PC-3 (cell line): ENCODE results near the gene PSMD1. TPM values are rescaled to one million over a fixed set of nuclear protein-coding genes. Genes with fewer than 3 reads are reported as not detected.

Source experiments
- ATAC-seq: fragments of 200-7000 bp; cut with Tn5 transposase; 2 replicates; pipeline ENCODE4 v1.9.1; 2020; ENCODE audit warnings: mild to moderate bottlenecking, moderate library complexity
- BruUV-seq: library from RNA; stranded (reverse); fragments of 400-500 nt; replicated peaks from 2 replicates; lab custom pipeline; 2021; lab: Mats Ljungman, UMichigan
- CTCF ChIA-PET: fragments of 300-600 bp; sonication (Branson Sonifier 250); formaldehyde crosslinking; loops from one replicate; lab custom pipeline; 2022; ENCODE audit warnings: antibody characterized with exemption; lab: Charles Lee
- POLR2A ChIA-PET: fragments of 300-600 bp; sonication (Branson Sonifier 250); formaldehyde crosslinking; loops from one replicate; lab custom pipeline; 2022; ENCODE audit warnings: antibody characterized with exemption; ENCODE audit not compliant: unreplicated experiment; lab: Charles Lee
- DNase-seq: peaks from one replicate; pipeline ENCODE4 v3.0.0-alpha.2; 2015
- H2AFZ ChIP-seq: fragments of 300-600 bp; sonication (generic); 2 replicates; pipeline ENCODE4 v1.6.0; 2016; ENCODE audit warnings: antibody characterized with exemption, low read length
- H3F3A ChIP-seq: fragments of 300-600 bp; sonication (generic); one replicate; pipeline ENCODE4 v1.6.0; 2017; ENCODE audit warnings: antibody characterized with exemption, low read length, control low read depth, mild to moderate bottlenecking; ENCODE audit not compliant: unreplicated experiment
- H3K27ac ChIP-seq: fragments of 300-600 bp; sonication (generic); 2 replicates; pipeline ENCODE4 v1.5.1; 2016; ENCODE audit warnings: mild to moderate bottlenecking, low read length
- H3K27me3 ChIP-seq: fragments of 300-600 bp; sonication (generic); 2 replicates; pipeline ENCODE4 v1.6.1; 2016; ENCODE audit warnings: low read length, mixed read lengths
- H3K36me3 ChIP-seq: fragments of 300-600 bp; sonication (generic); 2 replicates; pipeline ENCODE4 v1.6.1; 2016; ENCODE audit warnings: low read depth, mixed run types, low read length, mixed read lengths
- H3K4me1 ChIP-seq: fragments of 300-600 bp; sonication (generic); 2 replicates; pipeline ENCODE4 v1.5.1; 2016; ENCODE audit warnings: low read length; ENCODE audit not compliant: insufficient read depth
- H3K4me2 ChIP-seq: fragments of 300-600 bp; sonication (generic); 2 replicates; pipeline ENCODE4 v1.6.0; 2016; ENCODE audit warnings: low read length
- H3K4me3 ChIP-seq: fragments of 300-600 bp; sonication (generic); 2 replicates; pipeline ENCODE4 v1.5.1; 2016; ENCODE audit warnings: mild to moderate bottlenecking, low read length, mixed read lengths
- H3K79me2 ChIP-seq: fragments of 300-600 bp; sonication (generic); 2 replicates; pipeline ENCODE4 v1.6.1; 2017; ENCODE audit warnings: low read length, mixed read lengths
- H3K9ac ChIP-seq: fragments of 300-600 bp; sonication (generic); 2 replicates; pipeline ENCODE4 v1.6.0; 2016; ENCODE audit warnings: mild to moderate bottlenecking, low read length
- H3K9me2 ChIP-seq: fragments of 300-600 bp; sonication (generic); replicated peaks from 2 replicates; pipeline ENCODE4 v1.6.1; 2016; ENCODE audit warnings: mixed run types, low read length, mixed read lengths
- H3K9me3 ChIP-seq: fragments of 300-600 bp; sonication (generic); 2 replicates; pipeline ENCODE4 v1.6.1; 2016; ENCODE audit warnings: low read length, mixed read lengths
- H4K20me1 ChIP-seq: fragments of 300-600 bp; sonication (generic); 2 replicates; pipeline ENCODE4 v1.6.1; 2016; ENCODE audit warnings: low read length, mixed read lengths
- EZH2 ChIP-seq: fragments of 300-600 bp; sonication (generic); IDR thresholded peaks from one replicate; pipeline ENCODE4 v1.6.1; 2017; ENCODE audit warnings: antibody characterized with exemption, mild to moderate bottlenecking, low read length; ENCODE audit not compliant: unreplicated experiment
- EZH2phosphoT487 ChIP-seq: fragments of 300-600 bp; sonication (generic); IDR thresholded peaks from 2 replicates; pipeline ENCODE4 v1.6.1; 2018; ENCODE audit warnings: mild to moderate bottlenecking, antibody characterized with exemption, low read length, borderline replicate concordance
- intact Hi-C: fragments of 100-400 bp; cut with micrococcal nuclease; formaldehyde crosslinking; loops from 2 replicates; pipeline ENCODE4 v1.9.0; 2023
- total RNA-seq: library from RNA; depleted of rRNA; stranded (reverse); fragments of >200 nt; gene quantifications from 2 replicates; pipeline ENCODE4 v1.2.3, GENCODE V29; 2014
- TF ChIP-seq, protein P1 (sequence below): fragments of 300-600 bp; sonication (generic); conservative IDR thresholded peaks from 2 replicates; pipeline ENCODE4 v1.5.1; 2017; ENCODE audit warnings: antibody characterized with exemption, low read depth, mild to moderate bottlenecking, low read length

Gene PSMD1
- total RNA-seq, 1 experiment from 2014 or later = 154 TPM

DNA sequence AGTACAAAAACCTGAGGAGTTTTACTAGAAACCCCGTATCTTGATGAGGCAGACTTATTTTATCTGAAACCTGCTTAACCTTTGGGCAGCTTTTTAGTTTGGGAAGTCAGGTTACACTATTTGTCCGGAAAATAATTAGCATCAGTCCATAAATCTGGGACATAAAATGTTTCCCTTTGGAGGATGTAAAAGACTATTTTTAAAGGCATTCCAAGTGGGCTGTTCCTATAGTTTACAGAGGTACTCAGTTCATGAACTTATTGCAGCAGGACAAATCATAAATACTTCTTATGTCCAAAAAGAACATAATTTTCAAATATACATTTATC, 61.9 kb downstream of the PSMD1 start:
- H3K9me3 ChIP-seq = no peaks in the 10 kb centered on the region
- peaks cover 25% of the 10 kb centered on the region; the same call in 1 of the 2 replicates for H3K36me3 ChIP-seq
- no peak overlapping the region for H3K4me3 ChIP-seq
- peak overlapping the region; percentile 18; the same call in 1 of the 2 replicates for H3K4me2 ChIP-seq
- H3K79me2 ChIP-seq = peaks cover 13% of the 10 kb centered on the region; the same call in 1 of the 2 replicates
- ChIA-PET POLR2A (interaction anchor here (0.7 kb wide), 2 partner anchors 8 to 10 kb away, joined by 3 to 8 read pairs; no protein-coding TSS in a partner anchor), CTCF (no interaction called here)
- TF ChIP-seq, protein P1, sequence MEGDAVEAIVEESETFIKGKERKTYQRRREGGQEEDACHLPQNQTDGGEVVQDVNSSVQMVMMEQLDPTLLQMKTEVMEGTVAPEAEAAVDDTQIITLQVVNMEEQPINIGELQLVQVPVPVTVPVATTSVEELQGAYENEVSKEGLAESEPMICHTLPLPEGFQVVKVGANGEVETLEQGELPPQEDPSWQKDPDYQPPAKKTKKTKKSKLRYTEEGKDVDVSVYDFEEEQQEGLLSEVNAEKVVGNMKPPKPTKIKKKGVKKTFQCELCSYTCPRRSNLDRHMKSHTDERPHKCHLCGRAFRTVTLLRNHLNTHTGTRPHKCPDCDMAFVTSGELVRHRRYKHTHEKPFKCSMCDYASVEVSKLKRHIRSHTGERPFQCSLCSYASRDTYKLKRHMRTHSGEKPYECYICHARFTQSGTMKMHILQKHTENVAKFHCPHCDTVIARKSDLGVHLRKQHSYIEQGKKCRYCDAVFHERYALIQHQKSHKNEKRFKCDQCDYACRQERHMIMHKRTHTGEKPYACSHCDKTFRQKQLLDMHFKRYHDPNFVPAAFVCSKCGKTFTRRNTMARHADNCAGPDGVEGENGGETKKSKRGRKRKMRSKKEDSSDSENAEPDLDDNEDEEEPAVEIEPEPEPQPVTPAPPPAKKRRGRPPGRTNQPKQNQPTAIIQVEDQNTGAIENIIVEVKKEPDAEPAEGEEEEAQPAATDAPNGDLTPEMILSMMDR = no peak
- no peak for TF ChIP-seq EZH2
- no peak for TF ChIP-seq EZH2phosphoT487
- ATAC-seq (peak; percentile 51), DNase-seq (no peak)
- H2AFZ ChIP-seq = no peak overlapping the region
- peaks cover 12% of the 10 kb centered on the region for H3K4me1 ChIP-seq
- peaks cover 4% of the 10 kb centered on the region for H3F3A ChIP-seq
- no peaks in the 10 kb centered on the region for H3K9me2 ChIP-seq
- BruUV-seq = no TSS peak
- H3K27me3 ChIP-seq = no peaks in the 10 kb centered on the region
- H3K9ac ChIP-seq = peak overlapping the region; percentile 22; the same call in 1 of the 2 replicates
- peak overlapping the region; percentile 74 for H3K27ac ChIP-seq
- intact Hi-C loops = loop anchor here (1.0 kb wide), 1 partner anchor 12 kb away; no protein-coding TSS in a partner anchor
- H4K20me1 ChIP-seq = no peaks in the 10 kb centered on the region

DNA sequence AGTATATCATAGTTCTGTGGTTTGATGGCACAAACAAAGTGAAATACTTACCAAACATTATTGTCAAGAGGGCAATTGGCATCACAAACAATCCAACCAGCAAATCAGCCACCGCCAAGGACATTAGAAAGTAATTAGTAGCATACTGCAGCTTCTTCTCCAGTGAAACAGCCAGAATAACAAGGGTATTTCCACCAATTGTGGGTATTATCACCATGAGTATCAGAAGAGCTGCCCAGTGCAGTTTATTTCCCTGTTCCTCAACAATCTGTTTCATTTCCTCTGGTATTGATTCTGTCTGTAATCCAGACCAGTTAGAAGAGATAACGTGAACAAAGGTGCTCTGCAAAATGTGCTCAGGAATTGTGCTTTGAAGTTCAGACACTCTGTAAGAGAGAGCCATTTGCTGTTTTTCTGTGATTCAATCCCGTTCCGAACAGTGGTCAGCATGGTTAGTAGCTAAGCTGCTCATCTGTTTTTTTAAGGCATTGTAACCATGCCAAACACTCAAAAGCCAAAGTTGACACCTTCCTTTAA, 66.8 kb downstream of the PSMD1 start:
- H3K27me3 ChIP-seq = no peaks in the 10 kb centered on the region
- H3K9me2 ChIP-seq = no peaks in the 10 kb centered on the region
- CTCF ChIA-PET = no interaction called here
- H3K9me3 ChIP-seq = no peaks in the 10 kb centered on the region
- H3K36me3 ChIP-seq = peaks cover 7% of the 10 kb centered on the region; the same call in 1 of the 2 replicates
- intact Hi-C loops = no loop called here
- H3K4me1 ChIP-seq = peaks cover 16% of the 10 kb centered on the region
- H3K79me2 ChIP-seq = peaks cover 39% of the 10 kb centered on the region
- H3K27ac ChIP-seq = no peak overlapping the region
- BruUV-seq = no TSS peak
- H3K4me2 ChIP-seq = no peak overlapping the region
- no peak overlapping the region for H3K4me3 ChIP-seq
- no peak overlapping the region for H2AFZ ChIP-seq
- no peak for DNase-seq
- no peaks in the 10 kb centered on the region for H3F3A ChIP-seq
- H4K20me1 ChIP-seq = no peaks in the 10 kb centered on the region
- TF ChIP-seq, protein P1 = no peak
- no peak for TF ChIP-seq EZH2phosphoT487
- TF ChIP-seq EZH2 = no peak
- no peak overlapping the region for H3K9ac ChIP-seq
- POLR2A ChIA-PET = interaction anchor here (0.7 kb wide), 1 partner anchor 74 kb away, joined by 5 read pairs; no protein-coding TSS in a partner anchor
- no peak for ATAC-seq

DNA sequence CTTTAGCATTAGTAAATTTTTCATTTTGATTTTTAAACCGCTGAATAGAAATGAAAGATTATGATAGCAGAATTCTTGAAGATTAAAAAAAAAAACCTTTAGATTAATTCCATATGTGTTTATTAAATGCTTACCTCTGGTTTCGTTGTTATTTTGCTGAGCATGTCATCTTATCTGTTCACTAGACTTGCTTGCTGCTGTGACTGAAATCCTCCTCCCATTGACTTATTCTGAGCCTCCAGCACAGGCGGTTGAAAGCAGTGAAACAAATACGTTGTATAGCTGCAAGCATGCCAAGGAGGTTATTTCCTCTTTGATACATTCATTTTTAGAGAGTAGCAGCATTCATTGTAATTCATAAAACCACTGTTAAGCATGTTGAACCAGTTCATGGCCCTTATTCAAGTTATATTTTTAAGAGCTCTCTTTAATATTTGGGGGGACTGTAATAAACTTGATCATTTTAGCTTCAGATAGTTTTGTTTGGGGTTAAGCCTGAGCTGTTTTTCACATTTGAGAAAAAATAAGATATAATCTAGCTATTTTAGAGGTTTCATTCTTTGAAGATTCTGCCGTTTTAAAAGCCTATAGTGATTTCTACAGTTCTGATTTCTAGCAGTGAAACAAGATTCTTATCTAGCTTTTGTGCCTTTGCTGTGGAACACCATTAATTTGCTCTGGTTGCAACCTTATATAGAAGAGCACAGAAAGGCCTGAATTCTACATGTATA, 68.3 kb downstream of the PSMD1 start, which contains the start of gene HTR2B:
HTR2B (minus strand) TSS at position 205 of the 731 bp plus-strand sequence. CDS start 1,278 bp downstream, outside the sequence.
- H3K9ac ChIP-seq = no peak within 1 kb of the TSS
- H3K79me2 ChIP-seq = peaks cover 40% of the 10 kb centered on the region
- BruUV-seq = no TSS peak
- no peak within 1 kb of the TSS for H3K27ac ChIP-seq
- no peaks in the 10 kb centered on the region for H3K27me3 ChIP-seq
- ATAC-seq (no peak), DNase-seq (no peak)
- intact Hi-C loops = no loop called here
- H3F3A ChIP-seq = no peaks in the 10 kb centered on the region
- POLR2A ChIA-PET = interaction anchor here (0.6 kb wide), 1 partner anchor 441 kb away, joined by 10 read pairs; no protein-coding TSS in a partner anchor
- no peak within 1 kb of the TSS for H3K4me2 ChIP-seq
- peaks cover 32% of the 10 kb centered on the region for H3K4me1 ChIP-seq
- H4K20me1 ChIP-seq = no peaks in the 10 kb centered on the region
- no peak within 1 kb of the TSS for H3K4me3 ChIP-seq
- H2AFZ ChIP-seq = no peak within 1 kb of the TSS
- H3K9me3 ChIP-seq = no peaks in the 10 kb centered on the region
- TF ChIP-seq EZH2phosphoT487 (no peak), EZH2 (no peak)
- TF ChIP-seq, protein P1 = no peak
- 0 out of 2 replicates have a peak, but pooled peaks cover 2% of the 10 kb centered on the region for H3K36me3 ChIP-seq
- H3K9me2 ChIP-seq = no peaks in the 10 kb centered on the region
- CTCF ChIA-PET = interaction anchor here (0.7 kb wide), 1 partner anchor 20 kb away, joined by 3 read pairs; no protein-coding TSS in a partner anchor
